ENCODE results near the gene SCRN1.
"Not testable (repeated sequence)": the region's sequence is repeated elsewhere in the genome, so short reads cannot be mapped to it uniquely, and the experiment has no call there.

SCRN1 gene

DNA sequence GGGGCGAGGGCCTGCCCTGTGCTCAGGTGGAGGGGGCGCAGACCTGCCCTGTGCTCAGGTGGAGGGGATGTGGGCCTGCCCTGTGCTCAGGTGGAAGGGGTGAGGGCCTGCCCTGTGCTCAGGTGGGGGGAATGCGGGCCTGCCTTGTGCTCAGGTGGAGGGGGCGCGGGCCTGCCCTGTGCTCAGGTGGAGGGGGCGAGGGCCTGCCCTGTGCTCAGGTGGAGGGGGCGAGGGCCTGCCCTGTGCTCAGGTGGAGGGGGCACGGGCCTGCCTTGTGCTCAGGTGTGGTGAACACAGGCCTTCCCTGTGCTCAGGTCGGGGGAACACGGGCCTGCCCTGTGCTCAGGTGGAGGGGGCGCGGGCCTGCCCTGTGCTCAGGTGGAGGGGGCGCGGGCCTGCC is 98.8 kb downstream of the SCRN1 start:
- not testable (repeated sequence) for DNase-seq (ENCODE audit: low read depth in 2 of 2)

DNA sequence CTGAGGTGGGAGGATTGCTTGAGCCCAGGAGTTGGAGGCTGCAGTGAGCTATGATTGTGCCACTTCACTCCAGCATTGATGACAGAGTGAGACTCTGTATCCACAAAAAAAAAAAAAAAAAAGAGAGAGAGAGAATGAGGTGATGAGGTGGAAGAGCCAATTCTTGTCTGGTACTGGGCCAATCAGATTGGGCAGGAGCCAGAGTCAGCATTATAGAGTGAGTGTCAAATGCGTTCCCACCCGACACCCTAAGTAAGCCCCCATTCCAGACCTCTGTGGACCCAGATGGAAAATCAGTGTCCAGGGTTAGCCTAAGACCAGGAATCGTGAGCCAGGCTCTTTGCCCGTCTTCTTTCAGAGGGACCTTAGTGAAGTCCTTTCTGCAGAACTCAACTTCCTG is 99.3 kb downstream of the SCRN1 start:
- no peak for DNase-seq (ENCODE audit: low read depth in 2 of 2)

DNA sequence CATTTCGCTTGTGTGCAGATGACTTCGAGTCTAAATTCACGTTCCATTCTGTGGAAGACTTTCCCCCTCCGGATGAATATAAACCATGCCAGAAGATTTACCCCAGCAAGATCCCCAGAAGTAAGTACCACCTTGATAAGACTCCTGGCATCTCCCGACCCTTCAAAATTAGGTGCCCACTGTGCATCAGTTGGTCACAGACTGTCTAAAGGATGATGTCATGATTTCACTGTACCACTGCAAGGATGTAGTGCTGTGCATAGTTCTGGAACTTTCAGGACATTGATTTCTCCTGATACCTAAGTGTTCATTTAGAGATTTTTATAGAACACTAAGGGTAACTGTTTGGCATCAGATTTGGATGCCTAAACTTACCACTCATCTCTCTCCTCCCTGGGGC is 100.3 kb downstream of the SCRN1 start:
- DNase-seq (ENCODE audit: low read depth in 2 of 2): no peak

DNA sequence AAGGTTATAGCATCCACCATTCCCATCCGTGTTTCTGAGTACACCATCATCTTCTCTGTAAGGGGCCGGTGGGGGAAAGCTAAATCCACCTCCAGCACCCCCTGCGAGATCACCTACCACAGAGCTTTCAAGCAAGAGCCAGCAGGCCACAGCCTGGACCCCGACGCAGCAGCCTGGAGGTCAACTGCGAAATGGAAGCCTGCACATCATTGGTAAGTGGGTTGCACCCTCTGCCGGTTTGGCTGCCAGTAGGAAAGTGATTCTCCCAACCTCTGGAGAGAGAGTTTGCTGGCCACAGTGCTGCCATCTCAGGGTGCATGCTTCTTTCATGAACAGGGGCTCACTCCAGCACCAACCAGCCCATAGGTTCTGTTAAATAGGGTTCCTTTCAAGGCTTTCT is 101.6 kb downstream of the SCRN1 start:
- DNase-seq (ENCODE audit: low read depth in 2 of 2): no peak

DNA sequence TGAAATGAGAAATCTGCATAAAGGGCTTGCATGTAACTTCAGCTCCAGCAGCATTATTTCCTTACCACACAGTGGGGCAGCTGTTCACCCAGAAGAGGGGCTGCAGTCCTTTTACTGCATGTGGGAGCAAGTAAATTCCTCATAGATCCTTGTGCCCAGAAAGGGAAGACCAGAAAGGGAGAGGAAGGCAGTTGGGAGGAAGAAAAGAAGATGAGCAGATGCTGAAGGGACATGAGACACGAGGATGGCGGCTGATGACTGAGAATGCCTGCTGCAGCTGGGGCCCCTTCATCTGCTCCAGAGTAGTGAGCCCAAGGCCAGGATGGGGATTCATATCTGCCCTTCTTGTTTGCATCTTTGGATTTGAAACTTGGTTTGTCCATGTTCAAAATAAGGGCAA is 102.8 kb downstream of the SCRN1 start:
- no peak for DNase-seq (ENCODE audit: low read depth in 2 of 2)

DNA sequence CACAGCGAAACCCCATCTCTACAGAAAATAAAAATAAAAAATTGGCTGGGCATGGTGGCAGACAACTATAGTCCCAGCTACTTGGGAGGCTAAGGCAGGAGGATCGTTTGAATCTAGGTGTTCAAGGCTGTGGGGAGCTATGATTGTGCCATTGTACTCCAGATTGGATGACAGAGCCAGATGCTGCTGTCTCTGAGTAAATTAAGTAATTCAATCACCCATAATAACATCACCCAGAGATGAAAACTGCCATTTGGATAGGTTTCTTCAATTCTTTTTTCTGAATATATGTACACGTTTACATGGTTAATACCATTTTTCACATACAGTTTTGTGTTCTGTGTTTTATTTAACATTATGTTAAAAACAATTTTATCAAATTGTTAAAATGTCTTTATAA is 104.0 kb downstream of the SCRN1 start:
- DNase-seq (ENCODE audit: low read depth in 2 of 2): no peak

DNA sequence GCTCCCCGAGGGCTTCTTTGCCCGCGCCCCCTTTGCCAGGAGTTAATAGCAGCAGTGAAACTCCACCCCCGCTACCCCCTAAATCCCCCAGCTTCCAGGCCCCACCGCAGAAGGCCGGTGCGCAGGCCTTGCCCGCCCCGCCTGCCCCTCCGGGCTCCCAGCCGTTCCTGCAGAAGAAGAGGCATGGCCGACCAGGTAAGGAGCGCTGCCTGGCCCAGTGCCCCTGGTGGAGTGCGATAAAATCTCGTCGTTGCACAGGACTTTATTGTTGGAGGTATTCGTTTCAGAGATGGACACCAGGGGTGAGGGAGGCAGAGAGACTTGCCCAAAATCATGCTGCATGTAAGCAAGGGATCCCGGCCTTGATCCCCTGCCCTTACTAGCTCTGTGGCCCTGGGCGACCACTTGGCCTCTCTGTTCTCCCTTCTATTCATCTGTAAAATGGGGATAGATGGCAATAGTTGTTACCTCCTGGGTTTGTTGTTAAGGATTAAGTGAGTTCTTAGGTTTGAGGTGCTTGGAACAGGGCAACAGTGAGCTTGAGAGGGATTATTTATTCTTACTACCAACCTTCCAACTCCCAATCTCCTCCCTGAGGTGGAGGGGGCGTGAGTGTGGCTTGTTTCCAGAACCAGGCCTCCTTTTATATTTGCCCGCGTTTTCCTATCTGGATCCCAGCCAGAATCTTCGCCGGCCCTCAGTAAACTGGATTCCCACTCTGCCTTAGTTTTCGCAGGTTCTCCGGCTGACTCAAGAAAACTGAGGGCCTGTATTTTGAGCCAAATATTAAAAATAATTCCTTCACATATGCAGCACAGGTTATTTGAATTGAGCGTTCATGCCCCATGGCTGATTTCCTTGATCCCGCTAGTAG is 105.0 kb downstream of the SCRN1 start:
- no peak for DNase-seq (ENCODE audit: low read depth in 2 of 2)

DNA sequence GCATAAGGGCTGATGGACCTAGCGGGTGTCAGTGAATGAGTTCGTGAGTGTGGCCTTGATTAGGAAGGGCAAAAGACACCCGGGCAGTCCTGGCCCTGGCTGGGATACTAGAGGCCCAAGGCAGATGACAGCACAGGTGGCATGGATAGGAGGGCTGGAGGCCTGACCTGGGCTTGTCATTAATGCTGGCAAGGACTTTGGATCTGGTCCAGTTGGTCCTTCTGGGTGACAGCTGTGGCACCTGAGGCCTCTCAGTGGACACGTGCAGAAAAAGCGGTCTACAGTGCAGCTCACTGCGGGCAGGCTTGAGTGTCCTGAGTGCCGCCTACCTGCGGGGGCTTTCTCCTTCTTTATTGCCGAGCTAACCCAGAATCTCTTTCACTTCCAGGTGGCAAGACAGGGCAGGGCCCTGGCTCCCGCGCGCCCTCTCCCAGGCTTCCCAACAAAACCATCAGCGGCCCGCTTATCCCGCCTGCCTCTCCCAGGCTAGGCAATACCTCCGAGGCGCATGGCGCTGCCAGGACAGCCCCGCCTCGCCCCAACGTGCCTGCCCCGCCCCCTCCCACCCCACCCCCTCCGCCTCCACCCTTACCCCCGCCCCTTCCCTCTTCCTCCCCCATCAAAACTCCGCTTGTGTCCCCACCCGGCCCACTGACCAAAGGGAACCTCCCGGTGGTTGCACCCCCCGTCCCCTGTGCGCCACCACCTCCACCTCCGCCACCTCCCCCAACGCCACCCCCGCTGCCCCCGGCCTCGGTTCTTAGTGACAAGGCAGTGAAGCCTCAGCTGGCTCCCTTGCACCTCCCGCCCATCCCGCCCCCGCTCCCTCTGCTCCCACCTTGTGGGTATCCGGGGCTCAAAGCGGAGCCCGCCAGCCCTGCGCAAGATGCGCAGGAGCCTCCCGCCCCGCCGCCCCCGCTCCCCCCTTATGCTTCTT is 105.9 kb downstream of the SCRN1 start:
- DNase-seq (ENCODE audit: low read depth in 2 of 2): no peak

DNA sequence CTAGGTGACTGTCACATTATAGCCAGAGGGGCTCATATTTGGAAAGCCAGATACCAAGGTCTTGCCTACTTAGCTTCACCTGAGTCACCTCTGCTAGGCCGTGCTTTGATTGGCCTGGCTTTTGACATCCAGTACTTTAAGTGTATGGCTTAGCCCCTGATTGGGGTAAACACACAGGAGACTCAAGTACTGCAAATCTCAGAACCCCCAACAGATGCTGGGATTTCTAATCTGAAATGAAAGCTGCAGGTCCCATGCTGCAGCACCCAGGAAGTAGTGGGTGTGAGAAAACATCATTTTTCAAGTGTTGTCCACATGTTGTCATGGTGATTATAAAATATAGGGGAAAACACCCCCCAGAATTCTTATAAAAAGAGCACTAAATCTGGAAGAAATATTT is 107.1 kb downstream of the SCRN1 start:
- no peak for DNase-seq (ENCODE audit: low read depth in 2 of 2)

DNA sequence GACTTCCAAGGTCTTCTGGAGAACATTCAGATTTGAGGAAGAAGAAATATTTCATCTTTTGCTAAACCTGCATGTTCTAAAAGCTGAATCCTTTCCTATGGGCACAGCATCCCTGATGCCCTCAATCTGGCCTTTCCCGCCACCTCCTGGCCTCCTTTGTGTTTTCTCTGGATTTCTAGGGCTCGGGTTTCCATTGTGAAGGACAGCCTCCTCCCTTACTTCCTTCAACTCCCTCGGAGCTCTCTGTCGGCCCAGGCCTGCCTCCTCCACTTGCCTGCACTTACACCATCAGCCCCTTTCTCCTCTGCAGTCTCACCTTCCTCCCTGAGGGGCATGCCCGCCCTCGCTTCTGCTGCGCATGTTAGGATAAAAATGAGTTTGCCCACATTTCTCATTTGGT is 107.9 kb downstream of the SCRN1 start:
- DNase-seq (ENCODE audit: low read depth in 2 of 2): no peak

DNA sequence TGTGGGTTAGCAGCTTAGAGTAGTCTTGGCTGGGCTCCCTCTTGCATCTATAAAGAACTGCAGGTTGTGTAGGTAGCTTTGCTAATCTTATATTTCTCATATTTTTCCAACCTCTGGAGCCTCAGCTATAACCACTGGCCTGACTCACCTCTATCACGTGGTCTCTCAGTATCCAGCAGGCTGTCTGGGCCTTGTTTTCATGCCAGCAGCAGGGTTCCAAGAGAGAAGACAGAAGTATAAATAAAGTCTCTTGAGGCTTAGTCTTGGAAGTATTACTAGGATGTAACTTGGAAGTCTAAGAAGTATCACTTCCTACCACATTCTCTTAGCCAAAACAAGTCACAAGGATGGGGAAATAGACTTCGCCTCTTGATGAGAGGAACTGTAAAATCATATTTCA is 110.0 kb downstream of the SCRN1 start:
- DNase-seq (ENCODE audit: low read depth in 2 of 2): no peak

DNA sequence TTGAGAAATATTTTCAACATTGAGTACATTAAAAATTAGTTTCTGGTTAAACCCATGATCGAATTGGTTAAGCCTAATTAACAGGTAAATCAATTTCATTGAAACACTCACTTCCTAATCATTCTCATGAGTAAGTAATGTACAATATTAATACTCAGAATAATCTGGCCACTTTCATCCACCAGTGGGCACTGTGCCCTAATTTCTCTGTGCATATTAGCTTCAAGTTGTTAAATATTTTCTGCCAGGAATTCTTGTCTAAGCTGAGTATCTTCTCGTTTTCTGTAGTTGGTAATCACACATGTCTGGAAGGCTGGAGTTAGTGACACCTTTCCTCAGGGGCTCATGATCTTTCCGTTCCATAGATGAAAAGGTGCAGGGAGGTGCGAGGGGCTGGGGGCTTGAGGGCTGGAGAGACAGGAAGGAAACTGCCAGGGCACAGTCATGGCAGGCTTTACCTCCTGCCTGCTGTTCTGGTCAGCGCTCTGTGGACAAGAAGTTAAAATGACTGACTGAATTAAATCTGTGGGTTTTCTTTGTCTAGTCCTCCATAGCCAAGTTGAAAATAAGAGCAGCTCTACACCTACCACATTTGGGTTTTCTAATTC is 111.4 kb downstream of the SCRN1 start:
- DNase-seq (ENCODE audit: low read depth in 2 of 2): no peak

DNA sequence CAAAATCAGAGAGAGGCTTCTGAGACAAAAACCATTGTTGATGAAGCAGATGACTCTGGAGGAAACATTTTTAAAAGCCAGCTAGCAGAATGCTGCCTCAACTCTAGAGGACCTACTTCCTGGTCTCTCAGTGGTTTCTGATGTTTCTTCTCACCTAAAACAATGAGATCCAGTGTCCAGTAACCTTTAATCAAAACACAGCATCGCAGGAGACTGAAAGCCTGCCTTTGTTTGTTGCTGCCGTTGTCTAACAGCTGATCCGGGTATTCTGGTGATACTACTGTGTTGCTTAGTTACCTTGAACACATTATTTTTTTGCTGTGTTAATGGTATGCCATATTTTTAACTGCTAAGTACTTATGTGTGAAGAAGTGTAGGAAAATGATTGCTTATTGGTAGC is 112.4 kb downstream of the SCRN1 start:
- DNase-seq (ENCODE audit: low read depth in 2 of 2): no peak

DNA sequence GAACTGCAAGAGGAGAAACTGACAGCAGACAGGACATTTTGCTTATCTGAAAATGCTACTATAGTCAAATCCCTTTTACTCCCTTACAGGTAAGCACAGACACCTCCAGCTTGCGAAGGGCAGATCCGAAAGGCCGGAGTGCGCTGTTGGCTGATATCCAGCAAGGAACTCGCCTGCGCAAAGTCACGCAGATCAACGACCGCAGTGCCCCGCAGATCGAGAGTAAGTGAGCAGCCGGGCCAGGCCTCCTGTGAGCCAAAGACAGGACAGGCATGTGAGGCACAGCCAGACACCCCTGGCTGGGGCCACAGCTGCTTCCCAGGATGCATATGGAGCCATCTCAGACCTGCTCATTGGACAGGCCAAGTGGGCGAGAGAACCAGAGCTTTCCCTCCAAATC is 113.9 kb downstream of the SCRN1 start:
- no peak for DNase-seq (ENCODE audit: low read depth in 2 of 2)

DNA sequence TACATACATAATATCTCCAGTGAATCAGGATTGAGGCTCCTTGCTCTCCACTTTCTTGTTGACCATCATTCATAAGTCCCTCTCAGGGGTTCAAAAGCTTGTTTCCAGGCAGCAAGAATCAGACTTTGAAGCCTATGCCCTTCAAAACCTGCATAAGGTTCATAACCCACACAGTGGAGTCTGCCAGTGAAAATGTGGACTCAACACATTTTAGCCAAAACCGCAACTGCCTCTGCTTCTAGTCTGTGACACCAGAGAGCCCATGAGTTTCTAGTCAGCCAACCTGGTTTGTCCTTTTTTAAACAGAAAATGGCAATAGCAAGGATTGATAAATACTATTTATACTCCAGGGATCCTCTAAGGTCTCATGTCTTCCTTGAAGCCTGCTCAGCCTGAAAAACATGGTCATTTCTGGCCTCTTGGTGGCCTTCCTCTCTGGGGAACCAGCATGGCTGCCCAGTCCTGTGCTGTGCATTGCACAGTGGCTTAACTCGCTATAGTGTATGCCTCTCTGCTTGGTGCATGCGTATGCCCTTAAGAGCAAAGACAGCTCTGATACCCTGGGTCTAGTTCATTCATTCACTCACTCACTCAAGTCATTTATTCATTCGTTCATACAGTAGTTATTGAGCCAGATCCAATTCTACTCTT is 115.8 kb downstream of the SCRN1 start:
- no peak for DNase-seq (ENCODE audit: low read depth in 2 of 2)

DNA sequence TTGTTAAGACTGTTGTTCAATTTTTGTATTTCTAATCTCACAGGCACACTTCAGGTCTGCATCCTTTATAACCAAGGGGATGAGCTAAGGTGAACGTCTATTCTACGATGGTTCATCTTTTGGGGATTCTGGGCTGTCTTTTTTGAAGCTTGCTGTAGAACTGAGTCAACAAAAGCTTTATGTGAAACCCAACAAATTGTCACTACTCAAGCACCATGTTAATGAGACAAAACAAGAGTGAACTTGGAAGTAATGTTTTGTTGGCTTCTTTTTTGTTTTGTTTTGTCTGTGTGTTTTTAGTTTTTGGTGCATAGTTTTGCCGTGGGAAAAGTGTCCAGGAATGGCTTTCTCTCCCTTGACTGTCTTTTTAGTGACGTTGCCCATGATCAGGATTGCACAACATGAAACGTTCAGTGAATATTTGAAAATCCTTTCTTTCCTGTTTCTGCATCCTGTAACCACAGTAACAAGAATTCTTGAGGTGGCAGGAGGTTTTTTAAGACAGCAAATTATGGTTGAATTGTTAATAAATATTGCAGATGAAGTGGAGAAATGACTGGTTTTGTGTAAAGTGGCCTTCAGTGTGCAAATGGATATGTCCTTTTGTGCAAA is 117.7 kb downstream of the SCRN1 start:
- no peak for DNase-seq (ENCODE audit: low read depth in 2 of 2)

All from stimulated activated CD4-positive, alpha-beta T cell treated with anti-CD3 and anti-CD28 coated beads, Interleukin-1b, Interleukin-23, amount 100 ng/mL, for 1 hour (primary cell).